K562 (cell line): ENCODE measurements around the gene PSMC3IP.

ENCODE experiments used
- BCL6 ChIP-seq: fragments of 250-450 bp; sonication (Bioruptor Pico); IDR thresholded peaks from 2 replicates; pipeline ENCODE4 v1.4.0; 2020
- ELF1 ChIP-seq: fragments of 200-800 bp; sonication (Bioruptor generic); IDR thresholded peaks from 2 replicates; pipeline ENCODE4 v1.6.1; 2016; ENCODE audit warnings: missing genetic modification characterization, missing compliant biosample characterization
- SIN3B ChIP-seq: fragments of 450-650 bp; IDR thresholded peaks from 2 replicates; pipeline ENCODE4 v1.6.1; 2017; ENCODE audit warnings: low read depth, mild to moderate bottlenecking, moderate library complexity
- YBX1 ChIP-seq: fragments of 450-650 bp; IDR thresholded peaks from 2 replicates; pipeline ENCODE4 v1.7.1; 2016; ENCODE audit warnings: mild to moderate bottlenecking
- ZNF282 ChIP-seq: sonication (generic); formaldehyde crosslinking; IDR thresholded peaks from 2 replicates; pipeline ENCODE4 v1.8.1; 2023; ENCODE audit warnings: missing genetic modification reagents
- TF ChIP-seq, protein P1 (sequence below): fragments of 250-450 bp; sonication (Bioruptor Pico); IDR thresholded peaks from 2 replicates; pipeline ENCODE4 v1.5.1; 2021; ENCODE audit warnings: mild to moderate bottlenecking
- TF ChIP-seq, protein P2 (sequence below): fragments of 450-650 bp; formaldehyde crosslinking; IDR thresholded peaks from 2 replicates; pipeline ENCODE4 v1.4.0; 2020; ENCODE audit warnings: mild to moderate bottlenecking, moderate library complexity

GRCh38 chr17:42525221-42525620 is 52.3 kb downstream of the PSMC3IP start:
- TF ChIP-seq YBX1: no peak
- no peak for TF ChIP-seq ZNF282 (CRISPR knock-in tag)
- no peak for TF ChIP-seq ELF1
- TF ChIP-seq SIN3B: no peak
- TF ChIP-seq BCL6: no peak
- TF ChIP-seq, protein P1, sequence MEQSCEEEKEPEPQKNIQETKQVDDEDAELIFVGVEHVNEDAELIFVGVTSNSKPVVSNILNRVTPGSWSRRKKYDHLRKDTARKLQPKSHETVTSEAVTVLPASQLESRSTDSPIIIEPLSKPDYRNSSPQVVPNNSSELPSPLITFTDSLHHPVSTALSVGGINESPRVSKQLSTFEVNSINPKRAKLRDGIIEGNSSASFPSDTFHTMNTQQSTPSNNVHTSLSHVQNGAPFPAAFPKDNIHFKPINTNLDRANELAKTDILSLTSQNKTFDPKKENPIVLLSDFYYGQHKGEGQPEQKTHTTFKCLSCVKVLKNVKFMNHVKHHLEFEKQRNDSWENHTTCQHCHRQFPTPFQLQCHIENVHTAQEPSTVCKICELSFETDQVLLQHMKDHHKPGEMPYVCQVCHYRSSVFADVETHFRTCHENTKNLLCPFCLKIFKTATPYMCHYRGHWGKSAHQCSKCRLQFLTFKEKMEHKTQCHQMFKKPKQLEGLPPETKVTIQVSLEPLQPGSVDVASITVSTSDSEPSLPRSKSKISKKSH (CRISPR knock-in tag): no peak
- TF ChIP-seq, protein P2, sequence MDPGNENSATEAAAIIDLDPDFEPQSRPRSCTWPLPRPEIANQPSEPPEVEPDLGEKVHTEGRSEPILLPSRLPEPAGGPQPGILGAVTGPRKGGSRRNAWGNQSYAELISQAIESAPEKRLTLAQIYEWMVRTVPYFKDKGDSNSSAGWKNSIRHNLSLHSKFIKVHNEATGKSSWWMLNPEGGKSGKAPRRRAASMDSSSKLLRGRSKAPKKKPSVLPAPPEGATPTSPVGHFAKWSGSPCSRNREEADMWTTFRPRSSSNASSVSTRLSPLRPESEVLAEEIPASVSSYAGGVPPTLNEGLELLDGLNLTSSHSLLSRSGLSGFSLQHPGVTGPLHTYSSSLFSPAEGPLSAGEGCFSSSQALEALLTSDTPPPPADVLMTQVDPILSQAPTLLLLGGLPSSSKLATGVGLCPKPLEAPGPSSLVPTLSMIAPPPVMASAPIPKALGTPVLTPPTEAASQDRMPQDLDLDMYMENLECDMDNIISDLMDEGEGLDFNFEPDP: no peak
